HepG2 (cell line): Measurements from ENCODE around the gene SMPX. TPM values are rescaled to one million over a fixed set of nuclear protein-coding genes. Genes with fewer than 3 reads are reported as not detected.

Experiments used
- ATAC-seq: fragments of 200-7000 bp; cut with Tn5 transposase; 3 replicates; pipeline ENCODE4 v1.9.1; 2020; ENCODE audit warnings: mild to moderate bottlenecking, moderate library complexity
- BruUV-seq: library from RNA; stranded (reverse); fragments of 400-500 nt; replicated peaks from 2 replicates; lab custom pipeline; 2021; lab: Mats Ljungman, UMichigan
- CTCF ChIA-PET: fragments of 300-600 bp; formaldehyde crosslinking; extraction: SDS; loops from one replicate; lab custom pipeline; 2021; ENCODE audit warnings: low total read pairs, inconsistent platforms, low intra/inter-chr PET ratio; lab: Yijun Ruan, JAX
- POLR2A ChIA-PET: fragments of 350-600 bp; sonication (Branson Sonifier 250); formaldehyde crosslinking; loops from one replicate; lab custom pipeline; 2020; ENCODE audit warnings: antibody characterized with exemption, inconsistent platforms; lab: Yijun Ruan, JAX
- DNase-seq: peaks from one replicate; pipeline ENCODE4 v3.0.0-alpha.2; 2015; ENCODE audit warnings: low spot score
- FAIRE-seq: peaks from 3 replicates; lab custom pipeline; 2011; peaks lifted over from hg19 to GRCh38; lab: Jason Lieb, UNC
- H2AFZ ChIP-seq: one replicate; pipeline ENCODE4 v1.6.1; 2011; ENCODE audit warnings: low read length, inconsistent platforms
- H3K27ac ChIP-seq: fragments of 300-600 bp; 3 replicates; pipeline ENCODE4 v1.8.0; 2011; ENCODE audit warnings: mixed run types, mild to moderate bottlenecking, mixed read lengths, low read length, inconsistent platforms; ENCODE audit not compliant: insufficient read depth; ENCODE audit errors: extremely low read length
- H3K27me3 ChIP-seq, 2 experiments: fragments of 200-600 bp in 1 of 2; 2 replicates in 1 of 2; 3 replicates in 1 of 2; pipeline versions ENCODE4 v1.6.0 to v1.8.0; 2011; ENCODE audit warnings: low read length in 2 of 2, mild to moderate bottlenecking in 2 of 2, moderate library complexity in 2 of 2, inconsistent platforms in 1 of 2; ENCODE audit not compliant: insufficient read depth in 2 of 2, control insufficient read depth in 1 of 2
- H3K36me3 ChIP-seq, 2 experiments: fragments of 200-600 bp in 1 of 2; replicated peaks in 1 of 2; 2 replicates in 1 of 2; 3 replicates in 1 of 2; pipeline versions ENCODE4 v1.5.1 to v1.8.0; 2011; ENCODE audit warnings: low read length in 2 of 2, inconsistent platforms in 1 of 2; ENCODE audit not compliant: insufficient read depth in 2 of 2, control insufficient read depth in 1 of 2
- H3K4me1 ChIP-seq: 2 replicates; pipeline ENCODE4 v1.5.1; 2012; ENCODE audit warnings: low read length, inconsistent platforms; ENCODE audit not compliant: insufficient read depth
- H3K4me2 ChIP-seq: 2 replicates; pipeline ENCODE4 v1.6.0; 2011; ENCODE audit warnings: low read depth, low read length, inconsistent platforms
- H3K4me3 ChIP-seq, 3 experiments: fragments of 200-600 bp in 1 of 3; sonication (generic), shearing (Covaris generic) in 1 of 3; replicated peaks in 1 of 3; 2 replicates each; pipeline ENCODE4 v1.5.1; 2011 to 2016; ENCODE audit warnings: low read length in 3 of 3, inconsistent platforms in 2 of 3, low read depth in 2 of 3, mild to moderate bottlenecking in 2 of 3, control low read depth in 1 of 3, mixed read lengths in 1 of 3; ENCODE audit not compliant: insufficient read depth in 1 of 3
- H3K79me2 ChIP-seq: one replicate; pipeline ENCODE4 v1.6.1; 2011; ENCODE audit warnings: low read length, inconsistent platforms; ENCODE audit not compliant: insufficient read depth
- H3K9ac ChIP-seq: 2 replicates; pipeline ENCODE4 v1.6.0; 2011; ENCODE audit warnings: mild to moderate bottlenecking, low read depth, low read length, inconsistent platforms; ENCODE audit not compliant: insufficient read depth
- H3K9me3 ChIP-seq: 2 replicates; pipeline ENCODE4 v1.5.1; 2012; ENCODE audit warnings: mild to moderate bottlenecking, low read length
- H4K20me1 ChIP-seq: 2 replicates; pipeline ENCODE4 v1.6.0; 2011; ENCODE audit warnings: inconsistent platforms, mild to moderate bottlenecking, low read length, moderate library complexity; ENCODE audit not compliant: insufficient read depth
- FOSL2 ChIP-seq: sonication (generic); formaldehyde crosslinking; IDR thresholded peaks from 2 replicates; pipeline ENCODE4 v1.4.0; 2020; ENCODE audit warnings: missing genetic modification reagents
- FOXJ3 ChIP-seq: sonication (generic); formaldehyde crosslinking; IDR thresholded peaks from 2 replicates; pipeline ENCODE4 v1.4.0; 2020; ENCODE audit warnings: missing genetic modification reagents, mild to moderate bottlenecking, borderline replicate concordance
- KLF9 ChIP-seq: IDR thresholded peaks from 2 replicates; pipeline ENCODE4 v1.6.1; 2016; ENCODE audit warnings: low read depth
- MAF1 ChIP-seq: sonication (generic); formaldehyde crosslinking; IDR thresholded peaks from 2 replicates; pipeline ENCODE4 v1.5.0; 2020; ENCODE audit warnings: missing genetic modification reagents, borderline replicate concordance
- MED1 ChIP-seq: sonication (generic); formaldehyde crosslinking; IDR thresholded peaks from 2 replicates; pipeline ENCODE4 v1.4.0; 2020; ENCODE audit warnings: missing genetic modification reagents
- NR2F2 ChIP-seq: IDR thresholded peaks from 2 replicates; pipeline ENCODE4 v1.6.1; 2012; ENCODE audit warnings: low read depth, inconsistent platforms, borderline replicate concordance
- POLR2G ChIP-seq: fragments of 200-400 bp; formaldehyde crosslinking; IDR thresholded peaks from 2 replicates; pipeline ENCODE4 v1.6.1; 2018; ENCODE audit warnings: mild to moderate bottlenecking, low read depth, low read length, moderate library complexity
- TCF7L2 ChIP-seq: IDR thresholded peaks from 2 replicates; pipeline ENCODE4 v1.6.1; 2011; ENCODE audit warnings: mild to moderate bottlenecking, low read depth, low read length, moderate library complexity
- ZC3H4 ChIP-seq: sonication (generic); formaldehyde crosslinking; IDR thresholded peaks from 2 replicates; pipeline ENCODE4 v1.4.0; 2020; ENCODE audit warnings: missing genetic modification reagents, borderline replicate concordance
- ZKSCAN5 ChIP-seq: sonication (generic); formaldehyde crosslinking; IDR thresholded peaks from 2 replicates; pipeline ENCODE4 v1.5.1; 2020; ENCODE audit warnings: mild to moderate bottlenecking, missing genetic modification reagents
- ZNF547 ChIP-seq: sonication (generic); formaldehyde crosslinking; IDR thresholded peaks from 2 replicates; pipeline ENCODE4 v1.5.1; 2020; ENCODE audit warnings: mild to moderate bottlenecking, missing genetic modification reagents
- ZNF564 ChIP-seq: sonication (generic); formaldehyde crosslinking; IDR thresholded peaks from 2 replicates; pipeline ENCODE4 v1.8.1; 2023; ENCODE audit warnings: mild to moderate bottlenecking, missing genetic modification reagents
- ZNF607 ChIP-seq: sonication (generic); formaldehyde crosslinking; IDR thresholded peaks from 2 replicates; pipeline ENCODE4 v1.5.1; 2020; ENCODE audit warnings: missing genetic modification reagents, mild to moderate bottlenecking, borderline replicate concordance
- ZNF772 ChIP-seq: sonication (generic); formaldehyde crosslinking; IDR thresholded peaks from 2 replicates; pipeline ENCODE4 v1.5.0; 2020; ENCODE audit warnings: mild to moderate bottlenecking, missing genetic modification reagents
- ZNF841 ChIP-seq: sonication (generic); formaldehyde crosslinking; IDR thresholded peaks from 2 replicates; pipeline ENCODE4 v1.8.1; 2023; ENCODE audit warnings: missing genetic modification reagents, borderline replicate concordance
- WGBS: methylation state at CpG from one replicate; pipeline ENCODE4 v1.1.6; 2017; ENCODE audit warnings: low lambda C conversion rate; 5-methylcytosine and 5-hydroxymethylcytosine counted together
- in situ Hi-C: cut with HindIII; loops from 2 replicates; pipeline ENCODE4 v1.10.0; 2017; ENCODE audit warnings: low pct_unique_long_range_greater_than_20kb; ENCODE audit not compliant: extremely low pct_ligation_motif_present
- intact Hi-C: fragments of 100-400 bp; cut with micrococcal nuclease; formaldehyde crosslinking; loops from one replicate; pipeline ENCODE4 v1.10.0; 2022; ENCODE audit not compliant: unreplicated experiment
- polyA plus RNA-seq, 8 experiments: library from polyadenylated mRNA; depleted of rRNA in 3 of 8; stranded (reverse) in 7 of 8; unstranded in 1 of 8; fragments of >200 nt; fragmentation: Illumina TruSeq in 4 of 8; extraction: Trizol in 4 of 8; gene quantifications; 2 replicates each; pipeline versions ENCODE4 v1.2.1 to v1.2.3, GENCODE V29; 2011 to 2016; ENCODE audit warnings: low read depth in 4 of 8, missing spikeins in 1 of 8, mixed read lengths in 1 of 8; ENCODE audit not compliant: insufficient read depth in 1 of 8
- total RNA-seq, 5 experiments: library from RNA; depleted of rRNA; stranded (reverse); fragments of >200 nt; fragmentation: Illumina TruSeq; extraction: Trizol; gene quantifications; 2 replicates each; pipeline ENCODE4 v1.2.3, GENCODE V29; 2016; ENCODE audit warnings: low read depth in 1 of 5

SMPX gene
- total and polyA plus RNA-seq, 2 of the 13 experiments (the other 11 are each of a cell fraction or from before 2014, with no cell fraction given), result 0.95 to 1.8 TPM

- no TSS peak for BruUV-seq
- Histone ChIP-seq H3K9me3 (no peaks in the 10 kb centered on the region), H3K4me3 (no peak overlapping the region), H3K36me3 (no peaks in the 10 kb centered on the region), H3K27ac (no peak overlapping the region), H3K9ac (no peak overlapping the region), H3K27me3 (no peaks in the 10 kb centered on the region), H3K4me2 (no peak overlapping the region), H3K4me1 (no peaks in the 10 kb centered on the region), H2AFZ (no peak overlapping the region), H4K20me1 (no peaks in the 10 kb centered on the region), H3K79me2 (no peaks in the 10 kb centered on the region)
- POLR2A ChIA-PET, result no interaction called here
- intact Hi-C loops, result no loop called here
- CTCF ChIA-PET, result no interaction called here
- TF ChIP-seq ZNF772 (CRISPR knock-in tag) (no peak), ZNF607 (CRISPR knock-in tag) (no peak), NR2F2 (no peak), FOSL2 (CRISPR knock-in tag) (no peak), KLF9 (CRISPR knock-in tag) (no peak), MAF1 (CRISPR knock-in tag) (no peak), FOXJ3 (no peak), ZKSCAN5 (no peak), ZC3H4 (CRISPR knock-in tag) (no peak), ZNF564 (CRISPR knock-in tag) (no peak), ZNF547 (CRISPR knock-in tag) (no peak), ZNF841 (no peak), MED1 (CRISPR knock-in tag) (no peak), TCF7L2 (no peak), POLR2G (no peak)
- DNase-seq (no peak), FAIRE-seq (no peak), ATAC-seq (no peak)
- in situ Hi-C loops, result no loop called here
- WGBS, result 7% methylated on average over 3 of the region's 4 CpGs
These were observed 91.7 kb downstream of the SMPX start for GRCh38 chrX:21666252-21666651.
